ENCODE measurements around the gene TSPAN6.

DNA sequence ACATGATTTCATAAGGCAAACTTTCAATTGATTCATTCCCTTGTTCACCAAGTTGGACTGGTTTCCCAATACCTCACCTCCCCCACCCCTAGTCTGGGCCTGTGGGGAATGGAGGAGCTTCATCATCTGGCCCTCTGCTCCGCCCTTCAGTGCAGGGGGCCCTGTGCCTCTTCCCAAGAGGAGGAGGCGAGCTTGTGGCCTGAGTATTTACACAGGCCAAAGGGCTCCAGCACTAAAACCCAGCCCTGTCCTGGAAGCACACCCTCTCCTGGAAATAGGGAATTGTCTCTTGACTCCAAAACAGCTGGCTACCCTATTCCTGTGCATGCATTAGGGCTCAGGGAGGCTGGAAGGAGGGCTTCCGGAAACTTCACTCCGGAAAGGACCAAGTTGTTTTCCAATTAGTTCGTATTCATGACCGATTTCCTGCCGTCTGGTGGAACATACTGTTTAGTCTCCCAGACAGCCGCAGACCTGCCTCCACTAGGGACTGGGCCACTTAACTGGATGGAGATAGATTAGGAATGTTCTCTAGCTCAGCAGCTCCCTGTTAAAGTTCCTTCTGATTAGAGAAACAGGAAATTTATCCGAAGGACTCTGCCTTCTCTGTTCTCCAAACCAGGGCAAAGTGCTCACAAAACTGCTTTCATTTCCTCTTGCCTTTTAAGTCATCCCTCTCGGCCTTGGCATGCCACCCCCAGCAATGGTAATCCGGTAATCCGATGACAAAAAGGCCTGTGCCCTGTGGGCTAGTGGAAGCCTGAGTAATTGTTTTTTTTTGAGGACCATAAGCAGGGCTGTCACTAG is 13.1 kb upstream of the TSPAN6 start:
- no peak for TF ChIP-seq CTCF (conservative IDR thresholded peaks at IDR 0.05 in 1 of 2, IDR thresholded peaks at IDR 0.05 in 1 of 2; ENCODE audit: low read depth in 1 of 2, low read length in 2 of 2)
- no peak for TF ChIP-seq EZH2 (IDR thresholded peaks at IDR 0.05; ENCODE audit: low read length, missing control alignments)
